SU-DHL-6 (cell line): Measurements from ENCODE around the gene SKA2.

Source experiments
- H2AFZ ChIP-seq: fragments of 200-600 bp; sonication (generic); 2 replicates; pipeline ENCODE4 v1.6.1; 2014; ENCODE audit warnings: low read depth, mild to moderate bottlenecking, moderate library complexity, mixed read lengths, antibody characterized with exemption, low read length; ENCODE audit not compliant: severe bottlenecking
- H3F3A ChIP-seq: fragments of 200-600 bp; shearing (Covaris generic); 2 replicates; pipeline ENCODE4 v1.6.0; 2016; ENCODE audit warnings: antibody characterized with exemption, mild to moderate bottlenecking; ENCODE audit not compliant: insufficient read depth
- H3K27ac ChIP-seq: fragments of 200-600 bp; sonication (generic); 2 replicates; pipeline ENCODE4 v1.5.1; 2016; ENCODE audit warnings: low read depth, mild to moderate bottlenecking, low read length, moderate library complexity, mixed read lengths
- H3K27me3 ChIP-seq: fragments of 200-600 bp; sonication (generic), shearing (Covaris generic); 2 replicates; pipeline ENCODE4 v1.6.0; 2014; ENCODE audit warnings: mild to moderate bottlenecking, low read length
- H3K36me3 ChIP-seq: fragments of 200-600 bp; sonication (generic); 2 replicates; pipeline ENCODE4 v1.6.1; 2014; ENCODE audit warnings: mild to moderate bottlenecking, low read length, mixed read lengths
- H3K4me2 ChIP-seq: fragments of 300-600, 200-600 bp; shearing (Covaris generic), sonication (generic); 2 replicates; pipeline ENCODE4 v1.6.0; 2014; ENCODE audit warnings: low read length, low read depth, mild to moderate bottlenecking; ENCODE audit not compliant: poor library complexity, severe bottlenecking
- H3K4me3 ChIP-seq: fragments of 200-600 bp; sonication (generic); 2 replicates; pipeline ENCODE4 v1.5.1; 2014; ENCODE audit warnings: antibody characterized with exemption, low read length, mild to moderate bottlenecking, mixed read lengths; ENCODE audit not compliant: insufficient read depth, poor library complexity, severe bottlenecking
- H3K79me2 ChIP-seq: fragments of 200-600 bp; sonication (generic); 2 replicates; pipeline ENCODE4 v1.6.1; 2014; ENCODE audit warnings: mild to moderate bottlenecking, low read length, moderate library complexity; ENCODE audit not compliant: insufficient read depth
- H3K9ac ChIP-seq: fragments of 200-600 bp; sonication (generic); 2 replicates; pipeline ENCODE4 v1.7.0; 2014; ENCODE audit warnings: mild to moderate bottlenecking, low read length
- H3K9me2 ChIP-seq: fragments of 200-600 bp; sonication (generic); replicated peaks from 2 replicates; pipeline ENCODE4 v1.6.1; 2014; ENCODE audit warnings: low read length; ENCODE audit not compliant: insufficient read depth
- H3K9me3 ChIP-seq: fragments of 200-600 bp; sonication (generic); 2 replicates; pipeline ENCODE4 v1.6.1; 2014; ENCODE audit warnings: low read length, mixed read lengths; ENCODE audit not compliant: insufficient read depth
- H4K20me1 ChIP-seq: fragments of 200-600 bp; sonication (generic); 2 replicates; pipeline ENCODE4 v1.6.1; 2014; ENCODE audit warnings: low read depth, mild to moderate bottlenecking, antibody characterized with exemption, low read length, moderate library complexity, mixed read lengths
- CTCF ChIP-seq: fragments of 200-600 bp; sonication (generic); IDR thresholded peaks from one replicate; pipeline ENCODE4 v1.5.1; 2017; ENCODE audit warnings: antibody characterized with exemption, mild to moderate bottlenecking, low read length, moderate library complexity; ENCODE audit not compliant: insufficient read depth, poor library complexity, severe bottlenecking
- EZH2phosphoT487 ChIP-seq: fragments of 200-600 bp; sonication (generic), shearing (Covaris generic); conservative IDR thresholded peaks from 2 replicates; pipeline ENCODE4 v1.6.1; 2018; ENCODE audit warnings: mild to moderate bottlenecking, antibody characterized with exemption, low read length, moderate library complexity, mixed read lengths

The SKA2 gene

GRCh38 chr17:59115474-59115873 is 39.5 kb downstream of the SKA2 start:
- H3K4me2 ChIP-seq = no peak overlapping the region
- no peak overlapping the region for H3K9ac ChIP-seq
- H3K9me3 ChIP-seq = no peaks in the 10 kb centered on the region
- peaks cover 42% of the 10 kb centered on the region; the same call in 1 of the 2 replicates for H3K79me2 ChIP-seq
- no peak overlapping the region for H2AFZ ChIP-seq
- H3K27me3 ChIP-seq = no peaks in the 10 kb centered on the region
- H3K36me3 ChIP-seq = peaks cover 35% of the 10 kb centered on the region
- H4K20me1 ChIP-seq = 0 out of 2 replicates have a peak, but pooled peaks cover 6% of the 10 kb centered on the region
- H3F3A ChIP-seq = peaks cover 36% of the 10 kb centered on the region
- H3K4me3 ChIP-seq = no peak overlapping the region
- H3K9me2 ChIP-seq = no peaks in the 10 kb centered on the region
- H3K27ac ChIP-seq = no peak overlapping the region
- no peak for TF ChIP-seq CTCF
- no peak for TF ChIP-seq EZH2phosphoT487

GRCh38 chr17:59111539-59111938 is 43.4 kb downstream of the SKA2 start:
- Histone ChIP-seq H3F3A (peaks cover 40% of the 10 kb centered on the region), H3K27ac (no peak overlapping the region), H3K9me2 (no peaks in the 10 kb centered on the region), H2AFZ (no peak overlapping the region), H3K9ac (no peak overlapping the region), H3K36me3 (peaks cover 21% of the 10 kb centered on the region), H3K79me2 (peaks cover 55% of the 10 kb centered on the region), H3K4me3 (no peak overlapping the region), H3K9me3 (no peaks in the 10 kb centered on the region), H3K27me3 (no peaks in the 10 kb centered on the region), H3K4me2 (peak overlapping the region; percentile 26), H4K20me1 (no peaks in the 10 kb centered on the region)
- TF ChIP-seq EZH2phosphoT487 (no peak), CTCF (no peak)

GRCh38 chr17:59110973-59111372 is 44.0 kb downstream of the SKA2 start:
- Histone ChIP-seq H3K9ac (no peak overlapping the region), H3K79me2 (peaks cover 60% of the 10 kb centered on the region), H3K36me3 (peaks cover 18% of the 10 kb centered on the region), H3K9me3 (no peaks in the 10 kb centered on the region), H3K4me2 (peak overlapping the region; percentile 26), H3K4me3 (no peak overlapping the region), H4K20me1 (no peaks in the 10 kb centered on the region), H3K27me3 (no peaks in the 10 kb centered on the region), H3F3A (peaks cover 40% of the 10 kb centered on the region), H3K9me2 (no peaks in the 10 kb centered on the region), H2AFZ (no peak overlapping the region), H3K27ac (no peak overlapping the region; the same call in 1 of the 2 replicates)
- TF ChIP-seq CTCF (no peak), EZH2phosphoT487 (no peak)
